Measurements from ENCODE around the gene NEGR1.

DNA sequence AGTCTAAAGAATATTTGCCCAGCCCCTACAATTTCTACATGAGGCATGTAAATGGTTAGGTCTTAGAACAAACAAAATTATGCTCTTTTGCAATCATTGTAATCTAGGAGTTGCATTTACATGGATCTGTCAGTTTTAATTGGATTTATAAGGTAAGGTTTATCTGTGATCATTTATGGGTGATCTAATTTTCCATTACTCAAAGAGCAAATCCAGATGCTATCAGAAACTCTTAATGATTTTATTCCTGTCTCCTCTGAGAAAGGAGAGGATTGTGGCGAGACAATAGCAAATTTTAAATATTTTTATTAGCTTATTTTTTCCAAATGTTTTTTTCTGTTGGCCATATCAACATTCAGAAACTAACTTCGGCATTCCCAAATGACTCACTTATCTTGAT, 14.2 kb upstream of the NEGR1 start:
- TF ChIP-seq, protein P1, sequence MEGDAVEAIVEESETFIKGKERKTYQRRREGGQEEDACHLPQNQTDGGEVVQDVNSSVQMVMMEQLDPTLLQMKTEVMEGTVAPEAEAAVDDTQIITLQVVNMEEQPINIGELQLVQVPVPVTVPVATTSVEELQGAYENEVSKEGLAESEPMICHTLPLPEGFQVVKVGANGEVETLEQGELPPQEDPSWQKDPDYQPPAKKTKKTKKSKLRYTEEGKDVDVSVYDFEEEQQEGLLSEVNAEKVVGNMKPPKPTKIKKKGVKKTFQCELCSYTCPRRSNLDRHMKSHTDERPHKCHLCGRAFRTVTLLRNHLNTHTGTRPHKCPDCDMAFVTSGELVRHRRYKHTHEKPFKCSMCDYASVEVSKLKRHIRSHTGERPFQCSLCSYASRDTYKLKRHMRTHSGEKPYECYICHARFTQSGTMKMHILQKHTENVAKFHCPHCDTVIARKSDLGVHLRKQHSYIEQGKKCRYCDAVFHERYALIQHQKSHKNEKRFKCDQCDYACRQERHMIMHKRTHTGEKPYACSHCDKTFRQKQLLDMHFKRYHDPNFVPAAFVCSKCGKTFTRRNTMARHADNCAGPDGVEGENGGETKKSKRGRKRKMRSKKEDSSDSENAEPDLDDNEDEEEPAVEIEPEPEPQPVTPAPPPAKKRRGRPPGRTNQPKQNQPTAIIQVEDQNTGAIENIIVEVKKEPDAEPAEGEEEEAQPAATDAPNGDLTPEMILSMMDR (IDR thresholded peaks at IDR 0.05) = no peak
- no peak for TF ChIP-seq POLR2A (IDR thresholded peaks at IDR 0.05)

All from heart left ventricle (tissue), 13 donors.